HepG2 (cell line): ENCODE data around the gene RASSF4. TPM values are rescaled to one million over a fixed set of nuclear protein-coding genes. Genes with fewer than 3 reads are reported as not detected.
A peak's percentile ranks its signal among the peaks of the same experiment; 100 is the strongest.

Experiments
- ATAC-seq: fragments of 200-7000 bp; cut with Tn5 transposase; 3 replicates; pipeline ENCODE4 v1.9.1; 2020; ENCODE audit warnings: mild to moderate bottlenecking, moderate library complexity
- BruUV-seq: library from RNA; stranded (reverse); fragments of 400-500 nt; replicated peaks from 2 replicates; lab custom pipeline; 2021; lab: Mats Ljungman, UMichigan
- CTCF ChIA-PET: fragments of 300-600 bp; formaldehyde crosslinking; extraction: SDS; loops from one replicate; lab custom pipeline; 2021; ENCODE audit warnings: low total read pairs, inconsistent platforms, low intra/inter-chr PET ratio; lab: Yijun Ruan, JAX
- POLR2A ChIA-PET: fragments of 350-600 bp; sonication (Branson Sonifier 250); formaldehyde crosslinking; loops from one replicate; lab custom pipeline; 2020; ENCODE audit warnings: antibody characterized with exemption, inconsistent platforms; lab: Yijun Ruan, JAX
- DNase-seq: peaks from one replicate; pipeline ENCODE4 v3.0.0-alpha.2; 2015; ENCODE audit warnings: low spot score
- FAIRE-seq: peaks from 3 replicates; lab custom pipeline; 2011; peaks lifted over from hg19 to GRCh38; lab: Jason Lieb, UNC
- H2AFZ ChIP-seq: one replicate; pipeline ENCODE4 v1.6.1; 2011; ENCODE audit warnings: low read length, inconsistent platforms
- H3K27ac ChIP-seq: fragments of 300-600 bp; 3 replicates; pipeline ENCODE4 v1.8.0; 2011; ENCODE audit warnings: mixed run types, mild to moderate bottlenecking, mixed read lengths, low read length, inconsistent platforms; ENCODE audit not compliant: insufficient read depth; ENCODE audit errors: extremely low read length
- H3K27me3 ChIP-seq, 2 experiments: fragments of 200-600 bp in 1 of 2; 2 replicates in 1 of 2; 3 replicates in 1 of 2; pipeline versions ENCODE4 v1.6.0 to v1.8.0; 2011; ENCODE audit warnings: low read length in 2 of 2, mild to moderate bottlenecking in 2 of 2, moderate library complexity in 2 of 2, inconsistent platforms in 1 of 2; ENCODE audit not compliant: insufficient read depth in 2 of 2, control insufficient read depth in 1 of 2
- H3K36me3 ChIP-seq, 2 experiments: fragments of 200-600 bp in 1 of 2; replicated peaks in 1 of 2; 2 replicates in 1 of 2; 3 replicates in 1 of 2; pipeline versions ENCODE4 v1.5.1 to v1.8.0; 2011; ENCODE audit warnings: low read length in 2 of 2, inconsistent platforms in 1 of 2; ENCODE audit not compliant: insufficient read depth in 2 of 2, control insufficient read depth in 1 of 2
- H3K4me1 ChIP-seq: 2 replicates; pipeline ENCODE4 v1.5.1; 2012; ENCODE audit warnings: low read length, inconsistent platforms; ENCODE audit not compliant: insufficient read depth
- H3K4me2 ChIP-seq: 2 replicates; pipeline ENCODE4 v1.6.0; 2011; ENCODE audit warnings: low read depth, low read length, inconsistent platforms
- H3K4me3 ChIP-seq, 3 experiments: fragments of 200-600 bp in 1 of 3; sonication (generic), shearing (Covaris generic) in 1 of 3; replicated peaks in 1 of 3; 2 replicates each; pipeline ENCODE4 v1.5.1; 2011 to 2016; ENCODE audit warnings: low read length in 3 of 3, inconsistent platforms in 2 of 3, low read depth in 2 of 3, mild to moderate bottlenecking in 2 of 3, control low read depth in 1 of 3, mixed read lengths in 1 of 3; ENCODE audit not compliant: insufficient read depth in 1 of 3
- H3K79me2 ChIP-seq: one replicate; pipeline ENCODE4 v1.6.1; 2011; ENCODE audit warnings: low read length, inconsistent platforms; ENCODE audit not compliant: insufficient read depth
- H3K9ac ChIP-seq: 2 replicates; pipeline ENCODE4 v1.6.0; 2011; ENCODE audit warnings: mild to moderate bottlenecking, low read depth, low read length, inconsistent platforms; ENCODE audit not compliant: insufficient read depth
- H3K9me3 ChIP-seq: 2 replicates; pipeline ENCODE4 v1.5.1; 2012; ENCODE audit warnings: mild to moderate bottlenecking, low read length
- H4K20me1 ChIP-seq: 2 replicates; pipeline ENCODE4 v1.6.0; 2011; ENCODE audit warnings: inconsistent platforms, mild to moderate bottlenecking, low read length, moderate library complexity; ENCODE audit not compliant: insufficient read depth
- ATF1 ChIP-seq: IDR thresholded peaks from 2 replicates; pipeline ENCODE4 v1.6.1; 2016; ENCODE audit warnings: mild to moderate bottlenecking, control low read depth
- DRAP1 ChIP-seq: IDR thresholded peaks from 2 replicates; pipeline ENCODE4 v1.6.1; 2016; ENCODE audit warnings: missing genetic modification reagents, missing compliant biosample characterization
- HBP1 ChIP-seq: IDR thresholded peaks from 2 replicates; pipeline ENCODE4 v1.6.1; 2016; ENCODE audit warnings: low read depth, control low read depth
- PAWR ChIP-seq: sonication (generic); formaldehyde crosslinking; IDR thresholded peaks from 2 replicates; pipeline ENCODE4 v1.4.0; 2020; ENCODE audit warnings: missing genetic modification reagents, mild to moderate bottlenecking, borderline replicate concordance
- POLR2G ChIP-seq: fragments of 200-400 bp; formaldehyde crosslinking; IDR thresholded peaks from 2 replicates; pipeline ENCODE4 v1.6.1; 2018; ENCODE audit warnings: mild to moderate bottlenecking, low read depth, low read length, moderate library complexity
- SMYD3 ChIP-seq: sonication (generic); formaldehyde crosslinking; IDR thresholded peaks from 2 replicates; pipeline ENCODE4 v1.8.1; 2023; ENCODE audit warnings: mild to moderate bottlenecking, missing genetic modification reagents
- ZFY ChIP-seq: sonication (generic); formaldehyde crosslinking; IDR thresholded peaks from 2 replicates; pipeline ENCODE4 v1.4.0; 2020; ENCODE audit warnings: missing genetic modification reagents
- ZNF12 ChIP-seq: sonication (generic); formaldehyde crosslinking; IDR thresholded peaks from 2 replicates; pipeline ENCODE4 v1.5.0; 2020; ENCODE audit warnings: missing genetic modification reagents
- ZNF367 ChIP-seq: sonication (generic); formaldehyde crosslinking; IDR thresholded peaks from 2 replicates; pipeline ENCODE4 v1.4.0; 2020; ENCODE audit warnings: missing genetic modification reagents, borderline replicate concordance
- ZNF503 ChIP-seq: sonication (generic); formaldehyde crosslinking; IDR thresholded peaks from 2 replicates; pipeline ENCODE4 v1.4.0; 2020; ENCODE audit warnings: missing genetic modification reagents
- ZNF687 ChIP-seq: sonication (generic); formaldehyde crosslinking; IDR thresholded peaks from 2 replicates; pipeline ENCODE4 v1.5.1; 2020; ENCODE audit warnings: mild to moderate bottlenecking, missing genetic modification reagents, moderate library complexity
- ZNF780A ChIP-seq: sonication (generic); formaldehyde crosslinking; IDR thresholded peaks from 2 replicates; pipeline ENCODE4 v1.8.0; 2022; ENCODE audit warnings: mild to moderate bottlenecking, missing genetic modification reagents, moderate library complexity
- WGBS: methylation state at CpG from one replicate; pipeline ENCODE4 v1.1.6; 2017; ENCODE audit warnings: low lambda C conversion rate; 5-methylcytosine and 5-hydroxymethylcytosine counted together
- in situ Hi-C: cut with HindIII; loops from 2 replicates; pipeline ENCODE4 v1.10.0; 2017; ENCODE audit warnings: low pct_unique_long_range_greater_than_20kb; ENCODE audit not compliant: extremely low pct_ligation_motif_present
- intact Hi-C: fragments of 100-400 bp; cut with micrococcal nuclease; formaldehyde crosslinking; loops from one replicate; pipeline ENCODE4 v1.10.0; 2022; ENCODE audit not compliant: unreplicated experiment
- polyA plus RNA-seq, 8 experiments: library from polyadenylated mRNA; depleted of rRNA in 3 of 8; stranded (reverse) in 7 of 8; unstranded in 1 of 8; fragments of >200 nt; fragmentation: Illumina TruSeq in 4 of 8; extraction: Trizol in 4 of 8; gene quantifications; 2 replicates each; pipeline versions ENCODE4 v1.2.1 to v1.2.3, GENCODE V29; 2011 to 2016; ENCODE audit warnings: low read depth in 4 of 8, missing spikeins in 1 of 8, mixed read lengths in 1 of 8; ENCODE audit not compliant: insufficient read depth in 1 of 8
- total RNA-seq, 5 experiments: library from RNA; depleted of rRNA; stranded (reverse); fragments of >200 nt; fragmentation: Illumina TruSeq; extraction: Trizol; gene quantifications; 2 replicates each; pipeline ENCODE4 v1.2.3, GENCODE V29; 2016; ENCODE audit warnings: low read depth in 1 of 5

The RASSF4 gene
- total and polyA plus RNA-seq, 2 of the 13 experiments (the other 11 are each of a cell fraction or from before 2014, with no cell fraction given), result 34.0 to 51.7 TPM

GRCh38 chr10:44970812-44971395 lies 11.3 kb downstream of the RASSF4 start:
- Histone ChIP-seq H3K36me3 (peaks cover 19 to 46% of the 10 kb centered on the region in 2 experiments; a peak in 4 of 5 replicates), H2AFZ (no peak overlapping the region), H3K27me3 (no peaks in the 10 kb centered on the region), H3K79me2 (peaks cover 30% of the 10 kb centered on the region), H3K9me3 (no peaks in the 10 kb centered on the region), H3K4me1 (peaks cover 50% of the 10 kb centered on the region), H3K9ac (no peak overlapping the region), H4K20me1 (peaks cover 19% of the 10 kb centered on the region), H3K4me2 (no peak overlapping the region), H3K4me3 (no peak overlapping the region), H3K27ac (no peak overlapping the region)
- CTCF ChIA-PET, result no interaction called here
- POLR2A ChIA-PET, result no interaction called here
- in situ Hi-C loops (loop anchor here (25.0 kb wide), 1 partner anchor 1559 kb away; the partner anchor contains the start of gene HNRNPF), intact Hi-C loops (no loop called here)
- 91% methylated on average over 8 of the region's 8 CpGs for WGBS
- TSS peak; percentile 19 for BruUV-seq
- ATAC-seq, result no peak
- no peak for DNase-seq
- FAIRE-seq, result no peak
- TF ChIP-seq ZNF503 (CRISPR knock-in tag) (no peak), HBP1 (no peak), ZNF12 (CRISPR knock-in tag) (no peak), ZFY (CRISPR knock-in tag) (no peak), POLR2G (0 out of 2 replicates have a peak, but pooled peaks have one; percentile 14), SMYD3 (CRISPR knock-in tag) (no peak), DRAP1 (CRISPR knock-in tag) (no peak), ZNF367 (CRISPR knock-in tag) (no peak), PAWR (CRISPR knock-in tag) (no peak), ATF1 (CRISPR knock-in tag) (no peak), ZNF687 (CRISPR knock-in tag) (0 out of 2 replicates have a peak, but pooled peaks have one; percentile 9), ZNF780A (CRISPR knock-in tag) (no peak)
